Endodermal cell (in vitro differentiated cells): ENCODE results near the gene NEAT1. TPM values are rescaled to one million over a fixed set of nuclear protein-coding genes. Genes with fewer than 3 reads are reported as not detected.

Source experiments
- DNase-seq: peaks from one replicate; pipeline ENCODE4 v3.0.0-alpha.2; 2017
- H3K27ac ChIP-seq: 2 replicates; pipeline ENCODE4 v1.5.1; 2013; ENCODE audit warnings: mild to moderate bottlenecking, low read depth, low read length, moderate library complexity
- H3K27me3 ChIP-seq: 2 replicates; pipeline ENCODE4 v1.6.1; 2013; ENCODE audit warnings: mild to moderate bottlenecking, low read length, moderate library complexity; ENCODE audit not compliant: insufficient read depth, control insufficient read depth, poor library complexity, severe bottlenecking
- H3K36me3 ChIP-seq: 2 replicates; pipeline ENCODE4 v1.7.0; 2013; ENCODE audit warnings: mild to moderate bottlenecking, low read length, moderate library complexity; ENCODE audit not compliant: control insufficient read depth, insufficient read depth
- H3K4me1 ChIP-seq: one replicate; pipeline ENCODE4 v1.7.0; 2013; ENCODE audit warnings: low read length; ENCODE audit not compliant: control insufficient read depth, insufficient read depth
- H3K4me3 ChIP-seq: 2 replicates; pipeline ENCODE4 v1.5.1; 2013; ENCODE audit warnings: mild to moderate bottlenecking, low read length, moderate library complexity
- H3K9ac ChIP-seq: 2 replicates; pipeline ENCODE4 v1.6.1; 2013; ENCODE audit warnings: mild to moderate bottlenecking, low read length, moderate library complexity; ENCODE audit not compliant: poor library complexity, severe bottlenecking; ENCODE audit errors: extremely low read depth
- H3K9me3 ChIP-seq: 2 replicates; pipeline ENCODE4 v1.6.1; 2013; ENCODE audit warnings: mild to moderate bottlenecking, low read length, moderate library complexity; ENCODE audit not compliant: control insufficient read depth
- H3K27ac Mint-ChIP-seq: 2 replicates; pipeline ENCODE4 v1.8.0; 2020; ENCODE audit warnings: mixed read lengths
- H3K27me3 Mint-ChIP-seq: 2 replicates; pipeline ENCODE4 v1.8.0; 2021; ENCODE audit warnings: mild to moderate bottlenecking, mixed read lengths; ENCODE audit not compliant: insufficient read depth
- H3K36me3 Mint-ChIP-seq: 2 replicates; pipeline ENCODE4 v1.8.0; 2020; ENCODE audit warnings: low read depth, mixed read lengths
- H3K4me1 Mint-ChIP-seq: 2 replicates; pipeline ENCODE4 v1.8.0; 2020; ENCODE audit warnings: mixed read lengths
- H3K4me3 Mint-ChIP-seq: 2 replicates; pipeline ENCODE4 v1.8.0; 2020; ENCODE audit warnings: mild to moderate bottlenecking, moderate library complexity, mixed read lengths
- H3K9me3 Mint-ChIP-seq: 2 replicates; pipeline ENCODE4 v1.8.0; 2020; ENCODE audit warnings: mild to moderate bottlenecking, mixed read lengths
- WGBS, 2 experiments: methylation state at CpG; one replicate each; pipeline versions ENCODE4 v1.1.5 to v1.1.7; 2013; ENCODE audit warnings: missing lambda C conversion rate in 2 of 2, mixed read lengths in 1 of 2; ENCODE audit not compliant: insufficient coverage in 1 of 2, insufficient read length in 1 of 2; 5-methylcytosine and 5-hydroxymethylcytosine counted together
- total RNA-seq, 2 donors: library from RNA; stranded (reverse); fragmentation: NEBNext Ultra II Directional in 1 of 2; extraction: Animal tissue kit (Norgen Biotek cat#: 25700) in 1 of 2; gene quantifications; 2 replicates in 1 of 2; 3 replicates in 1 of 2; pipeline ENCODE4 v1.2.1, GENCODE V29; 2021
- TF ChIP-seq, protein P1 (sequence below): fragments of 200-600 bp; sonication (generic); conservative IDR thresholded peaks from 2 replicates; pipeline ENCODE4 v1.5.0; 2021; ENCODE audit warnings: antibody characterized with exemption, mild to moderate bottlenecking

NEAT1 gene
- total RNA-seq, 2 donors from 2014 or later, result 61.3 to 85.2 TPM

GRCh38 chr11:65442842-65443331, 20.3 kb downstream of the NEAT1 start:
- peaks cover 59% of the 10 kb centered on the region for H3K36me3 Mint-ChIP-seq
- Histone ChIP-seq H3K27me3 (no peaks in the 10 kb centered on the region), H3K4me1 (no peaks in the 10 kb centered on the region), H3K9ac (no peak overlapping the region), H3K36me3 (peaks cover 48% of the 10 kb centered on the region), H3K9me3 (no peaks in the 10 kb centered on the region), H3K4me3 (no peak overlapping the region), H3K27ac (no peak overlapping the region)
- TF ChIP-seq, protein P1, sequence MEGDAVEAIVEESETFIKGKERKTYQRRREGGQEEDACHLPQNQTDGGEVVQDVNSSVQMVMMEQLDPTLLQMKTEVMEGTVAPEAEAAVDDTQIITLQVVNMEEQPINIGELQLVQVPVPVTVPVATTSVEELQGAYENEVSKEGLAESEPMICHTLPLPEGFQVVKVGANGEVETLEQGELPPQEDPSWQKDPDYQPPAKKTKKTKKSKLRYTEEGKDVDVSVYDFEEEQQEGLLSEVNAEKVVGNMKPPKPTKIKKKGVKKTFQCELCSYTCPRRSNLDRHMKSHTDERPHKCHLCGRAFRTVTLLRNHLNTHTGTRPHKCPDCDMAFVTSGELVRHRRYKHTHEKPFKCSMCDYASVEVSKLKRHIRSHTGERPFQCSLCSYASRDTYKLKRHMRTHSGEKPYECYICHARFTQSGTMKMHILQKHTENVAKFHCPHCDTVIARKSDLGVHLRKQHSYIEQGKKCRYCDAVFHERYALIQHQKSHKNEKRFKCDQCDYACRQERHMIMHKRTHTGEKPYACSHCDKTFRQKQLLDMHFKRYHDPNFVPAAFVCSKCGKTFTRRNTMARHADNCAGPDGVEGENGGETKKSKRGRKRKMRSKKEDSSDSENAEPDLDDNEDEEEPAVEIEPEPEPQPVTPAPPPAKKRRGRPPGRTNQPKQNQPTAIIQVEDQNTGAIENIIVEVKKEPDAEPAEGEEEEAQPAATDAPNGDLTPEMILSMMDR, result no peak
- H3K27ac Mint-ChIP-seq, result peak overlapping the region; percentile 24
- H3K27me3 Mint-ChIP-seq, result no peaks in the 10 kb centered on the region
- peaks cover 2% of the 10 kb centered on the region for H3K4me1 Mint-ChIP-seq
- DNase-seq, result peak; percentile 51
- H3K9me3 Mint-ChIP-seq, result no peaks in the 10 kb centered on the region
- 96 to 97% methylated on average over 5 to 9 of the region's 9 CpGs for WGBS, 2 experiments
- no peak overlapping the region for H3K4me3 Mint-ChIP-seq

DNA sequence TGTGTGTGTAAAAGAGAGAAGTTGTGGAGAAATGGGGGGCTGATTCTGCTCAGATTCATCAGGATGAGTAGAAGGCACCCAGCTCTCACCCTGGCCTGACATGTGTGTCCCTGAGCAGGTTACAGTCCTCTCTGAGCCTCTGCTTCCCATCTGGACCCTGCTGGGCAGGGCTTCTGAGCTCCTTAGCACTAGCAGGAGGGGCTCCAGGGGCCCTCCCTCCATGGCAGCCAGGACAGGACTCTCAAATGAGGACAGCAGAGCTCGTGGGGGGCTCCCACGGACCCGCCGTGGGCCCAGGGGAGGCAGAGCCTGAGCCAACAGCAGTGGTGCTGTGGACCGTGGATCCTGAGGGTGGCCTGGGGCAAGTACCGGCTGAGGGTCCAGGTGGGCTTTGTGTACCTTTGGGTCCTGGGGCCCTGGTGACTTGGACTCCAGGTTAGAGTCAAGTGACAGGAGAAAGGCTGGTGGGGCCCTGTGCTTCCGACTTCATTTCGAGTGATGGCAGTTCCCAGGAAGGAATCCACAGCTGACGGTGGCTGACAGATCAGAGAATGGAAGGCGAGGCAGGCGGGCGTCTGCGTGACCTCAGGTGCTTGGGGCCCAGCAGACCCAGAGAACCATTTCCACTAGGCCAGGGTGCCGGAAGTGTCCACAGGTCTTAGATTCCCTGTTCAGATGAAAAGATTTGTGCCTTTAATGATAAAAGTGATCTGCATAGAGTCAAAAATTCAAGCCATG, 21.9 kb downstream of the NEAT1 start:
- H3K27ac ChIP-seq, result peak overlapping the region; percentile 32
- Mint-ChIP-seq H3K36me3 (peaks cover 48% of the 10 kb centered on the region), H3K27ac (peak overlapping the region; percentile 13), H3K9me3 (peaks cover 8% of the 10 kb centered on the region), H3K27me3 (no peaks in the 10 kb centered on the region), H3K4me3 (no peak overlapping the region), H3K4me1 (peaks cover 5% of the 10 kb centered on the region)
- TF ChIP-seq, protein P1, result no peak
- H3K27me3 ChIP-seq, result no peaks in the 10 kb centered on the region
- peaks cover 36% of the 10 kb centered on the region for H3K36me3 ChIP-seq
- H3K9me3 ChIP-seq, result no peaks in the 10 kb centered on the region
- H3K4me3 ChIP-seq, result no peak overlapping the region
- H3K9ac ChIP-seq, result no peak overlapping the region
- no peaks in the 10 kb centered on the region for H3K4me1 ChIP-seq
- WGBS, 2 experiments, result 94 to 97% methylated on average over 13 to 14 of the region's 14 CpGs
- peak; percentile 56 for DNase-seq

- Histone ChIP-seq H3K27me3 (no peaks in the 10 kb centered on the region), H3K36me3 (peaks cover 36% of the 10 kb centered on the region), H3K4me3 (no peak overlapping the region), H3K9ac (no peak overlapping the region), H3K4me1 (no peaks in the 10 kb centered on the region), H3K27ac (no peak overlapping the region), H3K9me3 (no peaks in the 10 kb centered on the region)
- TF ChIP-seq, protein P1, result no peak
- Mint-ChIP-seq H3K4me1 (peaks cover 5% of the 10 kb centered on the region), H3K36me3 (peaks cover 45% of the 10 kb centered on the region), H3K27me3 (no peaks in the 10 kb centered on the region), H3K4me3 (no peak overlapping the region), H3K27ac (peak overlapping the region; percentile 13), H3K9me3 (peaks cover 13% of the 10 kb centered on the region)
- 96 to 97% methylated on average over 6 to 15 of the region's 15 CpGs for WGBS, 2 experiments
- peak; percentile 56 for DNase-seq
Observed at GRCh38 chr11:65445101-65445603, 22.6 kb downstream of the NEAT1 start.
